HepG2 (cell line): ENCODE data around the gene PSMD3. TPM values are rescaled to one million over a fixed set of nuclear protein-coding genes. Genes with fewer than 3 reads are reported as not detected.
"Not testable (repeated sequence)": the region's sequence is repeated elsewhere in the genome, so short reads cannot be mapped to it uniquely, and the experiment has no call there.

Experiments
- ATAC-seq: fragments of 200-7000 bp; cut with Tn5 transposase; 3 replicates; pipeline ENCODE4 v1.9.1; 2020; ENCODE audit warnings: mild to moderate bottlenecking, moderate library complexity
- BruUV-seq: library from RNA; stranded (reverse); fragments of 400-500 nt; replicated peaks from 2 replicates; lab custom pipeline; 2021; lab: Mats Ljungman, UMichigan
- CTCF ChIA-PET: fragments of 300-600 bp; formaldehyde crosslinking; extraction: SDS; loops from one replicate; lab custom pipeline; 2021; ENCODE audit warnings: low total read pairs, inconsistent platforms, low intra/inter-chr PET ratio; lab: Yijun Ruan, JAX
- POLR2A ChIA-PET: fragments of 350-600 bp; sonication (Branson Sonifier 250); formaldehyde crosslinking; loops from one replicate; lab custom pipeline; 2020; ENCODE audit warnings: antibody characterized with exemption, inconsistent platforms; lab: Yijun Ruan, JAX
- DNase-seq: peaks from one replicate; pipeline ENCODE4 v3.0.0-alpha.2; 2015; ENCODE audit warnings: low spot score
- FAIRE-seq: peaks from 3 replicates; lab custom pipeline; 2011; peaks lifted over from hg19 to GRCh38; lab: Jason Lieb, UNC
- H2AFZ ChIP-seq: one replicate; pipeline ENCODE4 v1.6.1; 2011; ENCODE audit warnings: low read length, inconsistent platforms
- H3K27ac ChIP-seq: fragments of 300-600 bp; 3 replicates; pipeline ENCODE4 v1.8.0; 2011; ENCODE audit warnings: mixed run types, mild to moderate bottlenecking, mixed read lengths, low read length, inconsistent platforms; ENCODE audit not compliant: insufficient read depth; ENCODE audit errors: extremely low read length
- H3K27me3 ChIP-seq, 2 experiments: fragments of 200-600 bp in 1 of 2; 2 replicates in 1 of 2; 3 replicates in 1 of 2; pipeline versions ENCODE4 v1.6.0 to v1.8.0; 2011; ENCODE audit warnings: low read length in 2 of 2, mild to moderate bottlenecking in 2 of 2, moderate library complexity in 2 of 2, inconsistent platforms in 1 of 2; ENCODE audit not compliant: insufficient read depth in 2 of 2, control insufficient read depth in 1 of 2
- H3K36me3 ChIP-seq, 2 experiments: fragments of 200-600 bp in 1 of 2; replicated peaks in 1 of 2; 2 replicates in 1 of 2; 3 replicates in 1 of 2; pipeline versions ENCODE4 v1.5.1 to v1.8.0; 2011; ENCODE audit warnings: low read length in 2 of 2, inconsistent platforms in 1 of 2; ENCODE audit not compliant: insufficient read depth in 2 of 2, control insufficient read depth in 1 of 2
- H3K4me1 ChIP-seq: 2 replicates; pipeline ENCODE4 v1.5.1; 2012; ENCODE audit warnings: low read length, inconsistent platforms; ENCODE audit not compliant: insufficient read depth
- H3K4me2 ChIP-seq: 2 replicates; pipeline ENCODE4 v1.6.0; 2011; ENCODE audit warnings: low read depth, low read length, inconsistent platforms
- H3K4me3 ChIP-seq, 3 experiments: fragments of 200-600 bp in 1 of 3; sonication (generic), shearing (Covaris generic) in 1 of 3; replicated peaks in 1 of 3; 2 replicates each; pipeline ENCODE4 v1.5.1; 2011 to 2016; ENCODE audit warnings: low read length in 3 of 3, inconsistent platforms in 2 of 3, low read depth in 2 of 3, mild to moderate bottlenecking in 2 of 3, control low read depth in 1 of 3, mixed read lengths in 1 of 3; ENCODE audit not compliant: insufficient read depth in 1 of 3
- H3K79me2 ChIP-seq: one replicate; pipeline ENCODE4 v1.6.1; 2011; ENCODE audit warnings: low read length, inconsistent platforms; ENCODE audit not compliant: insufficient read depth
- H3K9ac ChIP-seq: 2 replicates; pipeline ENCODE4 v1.6.0; 2011; ENCODE audit warnings: mild to moderate bottlenecking, low read depth, low read length, inconsistent platforms; ENCODE audit not compliant: insufficient read depth
- H3K9me3 ChIP-seq: 2 replicates; pipeline ENCODE4 v1.5.1; 2012; ENCODE audit warnings: mild to moderate bottlenecking, low read length
- H4K20me1 ChIP-seq: 2 replicates; pipeline ENCODE4 v1.6.0; 2011; ENCODE audit warnings: inconsistent platforms, mild to moderate bottlenecking, low read length, moderate library complexity; ENCODE audit not compliant: insufficient read depth
- BORCS8-MEF2B ChIP-seq: sonication (generic); formaldehyde crosslinking; IDR thresholded peaks from 2 replicates; pipeline ENCODE4 v1.8.0; 2022; ENCODE audit warnings: mild to moderate bottlenecking, missing genetic modification reagents
- NFYB ChIP-seq: sonication (generic); formaldehyde crosslinking; IDR thresholded peaks from 2 replicates; pipeline ENCODE4 v1.4.0; 2020; ENCODE audit warnings: missing genetic modification reagents
- NFYC ChIP-seq: IDR thresholded peaks from 2 replicates; pipeline ENCODE4 v1.6.1; 2016; ENCODE audit warnings: missing genetic modification reagents, missing compliant biosample characterization
- NR2F1 ChIP-seq, 2 experiments: fragments of 450-650 bp in 1 of 2; formaldehyde crosslinking in 1 of 2; IDR thresholded peaks; 2 replicates each; pipeline versions ENCODE4 v1.5.0 to v1.6.1; 2016 to 2020; ENCODE audit warnings: mild to moderate bottlenecking in 1 of 2, missing compliant biosample characterization in 1 of 2, missing genetic modification reagents in 1 of 2, moderate library complexity in 1 of 2
- THAP11 ChIP-seq: IDR thresholded peaks from 2 replicates; pipeline ENCODE4 v1.6.1; 2016; ENCODE audit warnings: missing biosample characterization, missing genetic modification reagents
- ZBTB7A ChIP-seq: sonication (generic); formaldehyde crosslinking; IDR thresholded peaks from 2 replicates; pipeline ENCODE4 v1.8.0; 2022; ENCODE audit warnings: mild to moderate bottlenecking, missing genetic modification reagents
- ZNF235 ChIP-seq: sonication (generic); formaldehyde crosslinking; IDR thresholded peaks from 2 replicates; pipeline ENCODE4 v1.8.1; 2023; ENCODE audit warnings: mild to moderate bottlenecking, missing genetic modification reagents, borderline replicate concordance
- ZNF264 ChIP-seq: sonication (generic); formaldehyde crosslinking; IDR thresholded peaks from 2 replicates; pipeline ENCODE4 v1.4.0; 2020; ENCODE audit warnings: missing genetic modification reagents
- WGBS: methylation state at CpG from one replicate; pipeline ENCODE4 v1.1.6; 2017; ENCODE audit warnings: low lambda C conversion rate; 5-methylcytosine and 5-hydroxymethylcytosine counted together
- in situ Hi-C: cut with HindIII; loops from 2 replicates; pipeline ENCODE4 v1.10.0; 2017; ENCODE audit warnings: low pct_unique_long_range_greater_than_20kb; ENCODE audit not compliant: extremely low pct_ligation_motif_present
- intact Hi-C: fragments of 100-400 bp; cut with micrococcal nuclease; formaldehyde crosslinking; loops from one replicate; pipeline ENCODE4 v1.10.0; 2022; ENCODE audit not compliant: unreplicated experiment
- polyA plus RNA-seq, 8 experiments: library from polyadenylated mRNA; depleted of rRNA in 3 of 8; stranded (reverse) in 7 of 8; unstranded in 1 of 8; fragments of >200 nt; fragmentation: Illumina TruSeq in 4 of 8; extraction: Trizol in 4 of 8; gene quantifications; 2 replicates each; pipeline versions ENCODE4 v1.2.1 to v1.2.3, GENCODE V29; 2011 to 2016; ENCODE audit warnings: low read depth in 4 of 8, missing spikeins in 1 of 8, mixed read lengths in 1 of 8; ENCODE audit not compliant: insufficient read depth in 1 of 8
- total RNA-seq, 5 experiments: library from RNA; depleted of rRNA; stranded (reverse); fragments of >200 nt; fragmentation: Illumina TruSeq; extraction: Trizol; gene quantifications; 2 replicates each; pipeline ENCODE4 v1.2.3, GENCODE V29; 2016; ENCODE audit warnings: low read depth in 1 of 5
- TF ChIP-seq, protein P1 (sequence below), 2 experiments: fragments of 450-650 bp in 1 of 2; sonication (generic) in 1 of 2; formaldehyde crosslinking; IDR thresholded peaks; 2 replicates each; pipeline versions ENCODE4 v1.5.0 to v1.8.0; 2020 to 2022; ENCODE audit warnings: mild to moderate bottlenecking in 1 of 2, missing genetic modification reagents in 1 of 2
- TF ChIP-seq, protein P2 (sequence below): sonication (generic); formaldehyde crosslinking; IDR thresholded peaks from 2 replicates; pipeline ENCODE4 v1.5.1; 2020; ENCODE audit warnings: mild to moderate bottlenecking, missing genetic modification reagents

PSMD3 gene
- total and polyA plus RNA-seq, 2 of the 13 experiments (the other 11 are each of a cell fraction or from before 2014, with no cell fraction given) = 97.4 to 146 TPM

DNA sequence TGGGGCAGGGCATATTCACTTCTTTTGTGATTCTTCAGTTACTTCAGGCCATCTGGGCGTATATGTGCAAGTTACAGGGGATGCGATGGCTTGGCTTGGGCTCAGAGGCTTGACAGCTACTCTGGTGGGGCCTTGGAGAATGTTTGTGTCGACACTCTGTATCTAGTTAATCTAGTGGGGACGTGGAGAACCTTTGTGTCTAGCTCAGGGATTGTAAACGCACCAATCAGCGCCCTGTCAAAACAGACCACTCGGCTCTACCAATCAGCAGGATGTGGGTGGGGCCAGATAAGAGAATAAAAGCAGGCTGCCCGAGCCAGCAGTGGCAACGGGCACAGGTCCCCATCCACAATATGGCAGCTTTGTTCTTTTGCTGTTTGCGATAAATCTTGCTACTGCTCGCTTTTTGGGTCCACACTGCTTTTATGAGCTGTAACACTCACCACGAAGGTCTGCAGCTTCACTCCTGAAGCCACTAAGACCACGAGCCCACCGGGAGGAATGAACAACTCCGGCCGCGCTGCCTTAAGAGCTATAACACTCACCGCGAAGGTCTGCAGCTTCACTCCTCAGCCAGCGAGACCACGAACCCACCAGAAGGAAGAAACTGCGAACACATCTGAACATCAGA lies 31.5 kb downstream of the PSMD3 start:
- not testable (repeated sequence) for H2AFZ ChIP-seq, H3K9ac ChIP-seq, DNase-seq, FAIRE-seq, BruUV-seq, ATAC-seq, H3K36me3 ChIP-seq, H4K20me1 ChIP-seq, H3K27ac ChIP-seq, H3K4me3 ChIP-seq, H3K79me2 ChIP-seq, H3K4me2 ChIP-seq, H3K27me3 ChIP-seq, H3K9me3 ChIP-seq
- CTCF ChIA-PET = interaction anchor here (3.6 kb wide), 1 partner anchor 15 kb away, joined by 56 read pairs; no protein-coding TSS in a partner anchor
- POLR2A ChIA-PET = interaction anchor here (1.0 to 1.4 kb wide), 2 partner anchors 32 to 63 kb away, joined by 3 read pairs; no protein-coding TSS in a partner anchor
- WGBS = 67% methylated on average over 21 of the region's 22 CpGs
- H3K4me1 ChIP-seq = peaks cover 28% of the 10 kb centered on the region
- intact Hi-C loops (loop anchor here (2.0 kb wide), 1 partner anchor 179 kb away; no protein-coding TSS in a partner anchor), in situ Hi-C loops (loop anchor here (10.0 kb wide), 1 partner anchor 273 kb away; the partner anchor contains the start of gene CDC6)
- TF ChIP-seq NFYC (CRISPR knock-in tag) (0 out of 2 replicates have a peak, but pooled peaks have one; percentile 14), NFYB (CRISPR knock-in tag) (0 out of 2 replicates have a peak, but pooled peaks have one; percentile 44)

DNA sequence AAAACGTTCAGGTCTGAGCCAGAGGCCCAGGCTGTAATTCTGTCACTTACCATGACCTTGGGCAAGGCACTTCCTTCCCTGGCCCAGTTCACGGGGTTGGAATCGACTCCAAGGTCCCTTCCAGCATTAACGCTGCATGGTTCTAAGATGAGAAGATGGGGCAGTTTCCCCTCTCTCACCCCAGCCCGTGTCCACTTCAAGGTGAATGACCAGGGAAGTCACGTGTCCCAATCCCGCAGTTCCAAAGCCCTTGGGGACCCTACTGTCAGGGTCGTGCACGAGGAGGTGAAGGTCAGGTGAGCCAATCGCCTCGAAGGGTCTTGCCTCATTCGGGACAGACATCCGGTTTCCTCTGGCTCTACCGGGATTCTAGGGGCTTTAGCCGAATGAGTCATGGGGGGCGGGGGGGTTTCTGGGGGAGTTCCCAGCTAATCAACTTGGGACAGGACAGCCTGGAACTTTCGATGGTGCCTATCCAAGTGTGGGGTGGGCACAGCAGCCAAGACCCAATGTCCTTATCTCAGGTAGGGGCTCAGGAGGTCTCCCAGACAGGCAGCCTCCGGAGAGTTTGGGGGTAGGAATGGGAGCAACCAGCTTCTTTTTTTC lies 33.9 kb downstream of the PSMD3 start:
- BruUV-seq = no TSS peak
- ATAC-seq = peak; percentile 6
- H3K36me3 ChIP-seq = peaks cover under 1% of the 10 kb centered on the region in 2 experiments; a peak in 3 of 5 replicates
- H4K20me1 ChIP-seq = no peaks in the 10 kb centered on the region
- H3K79me2 ChIP-seq = no peaks in the 10 kb centered on the region
- peak overlapping the region; percentile 85 for H3K4me2 ChIP-seq
- no peaks in the 10 kb centered on the region for H3K27me3 ChIP-seq
- peak; percentile 40 for DNase-seq
- H2AFZ ChIP-seq = no peak overlapping the region
- no peaks in the 10 kb centered on the region for H3K9me3 ChIP-seq
- no peak overlapping the region; the same call in 1 of the 2 replicates for H3K9ac ChIP-seq
- ChIA-PET POLR2A (interaction anchor here (0.5 to 2.6 kb wide), 9 partner anchors 23 to 125 kb away, joined by 3 to 14 read pairs (median 6); partner anchors contain the start of genes CASC3, MED24 and NR1D1), CTCF (interaction anchor here (1.2 to 3.6 kb wide), 9 partner anchors 12 to 289 kb away, joined by 3 to 56 read pairs (median 7); no protein-coding TSS in a partner anchor)
- 0% methylated on average over 7 of the region's 18 CpGs for WGBS
- in situ Hi-C loops = loop anchor here (10.0 kb wide), 1 partner anchor 270 kb away; the partner anchor contains the start of gene CDC6
- peaks cover 34% of the 10 kb centered on the region for H3K4me1 ChIP-seq
- H3K4me3 ChIP-seq = peak overlapping the region; percentile 24 to 70 (median 25); a peak in 5 of 6 replicates
- no peak for FAIRE-seq
- intact Hi-C loops = loop anchor here (2.0 kb wide), 1 partner anchor 60 kb away; no protein-coding TSS in a partner anchor
- H3K27ac ChIP-seq = no peak overlapping the region
- TF ChIP-seq ZNF235 (CRISPR knock-in tag) (0 out of 2 replicates have a peak, but pooled peaks have one; percentile 58), BORCS8-MEF2B (CRISPR knock-in tag) (peak; percentile 41; the same call in 1 of the 2 replicates), ZNF264 (CRISPR knock-in tag) (peak; percentile 55; the same call in 1 of the 2 replicates), NR2F1 (CRISPR knock-in tag; IDR thresholded peaks at IDR 0.05) (no peak), THAP11 (peak; percentile 35; the same call in 1 of the 2 replicates), ZBTB7A (CRISPR knock-in tag) (peak; percentile 80)
- TF ChIP-seq, protein P1, sequence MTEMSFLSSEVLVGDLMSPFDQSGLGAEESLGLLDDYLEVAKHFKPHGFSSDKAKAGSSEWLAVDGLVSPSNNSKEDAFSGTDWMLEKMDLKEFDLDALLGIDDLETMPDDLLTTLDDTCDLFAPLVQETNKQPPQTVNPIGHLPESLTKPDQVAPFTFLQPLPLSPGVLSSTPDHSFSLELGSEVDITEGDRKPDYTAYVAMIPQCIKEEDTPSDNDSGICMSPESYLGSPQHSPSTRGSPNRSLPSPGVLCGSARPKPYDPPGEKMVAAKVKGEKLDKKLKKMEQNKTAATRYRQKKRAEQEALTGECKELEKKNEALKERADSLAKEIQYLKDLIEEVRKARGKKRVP (CRISPR knock-in tag; IDR thresholded peaks at IDR 0.05) = peak in 1 of 2 experiments; percentile 61; a peak in 2 of 4 replicates
- TF ChIP-seq, protein P2, sequence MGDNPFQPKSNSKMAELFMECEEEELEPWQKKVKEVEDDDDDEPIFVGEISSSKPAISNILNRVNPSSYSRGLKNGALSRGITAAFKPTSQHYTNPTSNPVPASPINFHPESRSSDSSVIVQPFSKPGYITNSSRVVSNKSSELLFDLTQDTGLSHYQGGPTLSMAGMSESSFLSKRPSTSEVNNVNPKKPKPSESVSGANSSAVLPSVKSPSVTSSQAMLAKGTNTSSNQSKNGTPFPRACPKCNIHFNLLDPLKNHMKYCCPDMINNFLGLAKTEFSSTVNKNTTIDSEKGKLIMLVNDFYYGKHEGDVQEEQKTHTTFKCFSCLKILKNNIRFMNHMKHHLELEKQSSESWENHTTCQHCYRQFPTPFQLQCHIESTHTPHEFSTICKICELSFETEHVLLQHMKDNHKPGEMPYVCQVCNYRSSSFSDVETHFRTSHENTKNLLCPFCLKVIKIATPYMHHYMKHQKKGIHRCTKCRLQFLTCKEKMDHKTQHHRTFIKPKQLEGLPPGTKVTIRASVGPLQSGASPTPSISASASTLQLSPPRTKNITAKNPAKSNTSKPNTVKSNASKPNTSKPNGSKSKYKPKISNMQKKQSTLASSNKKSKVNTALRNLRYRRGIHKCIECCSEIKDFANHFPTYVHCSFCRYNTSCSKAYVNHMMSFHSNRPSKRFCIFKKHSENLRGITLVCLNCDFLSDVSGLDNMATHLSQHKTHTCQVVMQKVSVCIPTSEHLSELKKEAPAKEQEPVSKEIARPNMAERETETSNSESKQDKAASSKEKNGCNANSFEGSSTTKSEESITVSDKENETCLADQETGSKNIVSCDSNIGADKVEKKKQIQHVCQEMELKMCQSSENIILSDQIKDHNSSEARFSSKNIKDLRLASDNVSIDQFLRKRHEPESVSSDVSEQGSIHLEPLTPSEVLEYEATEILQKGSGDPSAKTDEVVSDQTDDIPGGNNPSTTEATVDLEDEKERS (CRISPR knock-in tag) = peak; percentile 62
